Astrocyte of the spinal cord (primary cell): ENCODE results near the gene ARHGAP42.

Experiments
- DNase-seq: peaks from one replicate; pipeline ENCODE4 v3.0.0; 2011; ENCODE audit warnings: low read depth, low spot score
- H3K4me3 ChIP-seq: 2 replicates; pipeline ENCODE4 v1.5.1; 2011; ENCODE audit warnings: low read depth, mild to moderate bottlenecking, low read length, moderate library complexity
- in situ Hi-C: cut with HindIII; loops from 2 replicates; pipeline ENCODE4 v1.10.0; 2017; ENCODE audit warnings: low sequenced_read_pairs
- TF ChIP-seq, protein P1 (sequence below): IDR thresholded peaks from 2 replicates; pipeline ENCODE4 v1.5.1; 2012; ENCODE audit warnings: low read depth, mild to moderate bottlenecking, low read length, inconsistent platforms

ARHGAP42 gene

GRCh38 chr11:100969008-100969407, 281.9 kb downstream of the ARHGAP42 start:
- TF ChIP-seq, protein P1, sequence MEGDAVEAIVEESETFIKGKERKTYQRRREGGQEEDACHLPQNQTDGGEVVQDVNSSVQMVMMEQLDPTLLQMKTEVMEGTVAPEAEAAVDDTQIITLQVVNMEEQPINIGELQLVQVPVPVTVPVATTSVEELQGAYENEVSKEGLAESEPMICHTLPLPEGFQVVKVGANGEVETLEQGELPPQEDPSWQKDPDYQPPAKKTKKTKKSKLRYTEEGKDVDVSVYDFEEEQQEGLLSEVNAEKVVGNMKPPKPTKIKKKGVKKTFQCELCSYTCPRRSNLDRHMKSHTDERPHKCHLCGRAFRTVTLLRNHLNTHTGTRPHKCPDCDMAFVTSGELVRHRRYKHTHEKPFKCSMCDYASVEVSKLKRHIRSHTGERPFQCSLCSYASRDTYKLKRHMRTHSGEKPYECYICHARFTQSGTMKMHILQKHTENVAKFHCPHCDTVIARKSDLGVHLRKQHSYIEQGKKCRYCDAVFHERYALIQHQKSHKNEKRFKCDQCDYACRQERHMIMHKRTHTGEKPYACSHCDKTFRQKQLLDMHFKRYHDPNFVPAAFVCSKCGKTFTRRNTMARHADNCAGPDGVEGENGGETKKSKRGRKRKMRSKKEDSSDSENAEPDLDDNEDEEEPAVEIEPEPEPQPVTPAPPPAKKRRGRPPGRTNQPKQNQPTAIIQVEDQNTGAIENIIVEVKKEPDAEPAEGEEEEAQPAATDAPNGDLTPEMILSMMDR, result no peak
- in situ Hi-C loops, result no loop called here
- DNase-seq, result no peak

DNA sequence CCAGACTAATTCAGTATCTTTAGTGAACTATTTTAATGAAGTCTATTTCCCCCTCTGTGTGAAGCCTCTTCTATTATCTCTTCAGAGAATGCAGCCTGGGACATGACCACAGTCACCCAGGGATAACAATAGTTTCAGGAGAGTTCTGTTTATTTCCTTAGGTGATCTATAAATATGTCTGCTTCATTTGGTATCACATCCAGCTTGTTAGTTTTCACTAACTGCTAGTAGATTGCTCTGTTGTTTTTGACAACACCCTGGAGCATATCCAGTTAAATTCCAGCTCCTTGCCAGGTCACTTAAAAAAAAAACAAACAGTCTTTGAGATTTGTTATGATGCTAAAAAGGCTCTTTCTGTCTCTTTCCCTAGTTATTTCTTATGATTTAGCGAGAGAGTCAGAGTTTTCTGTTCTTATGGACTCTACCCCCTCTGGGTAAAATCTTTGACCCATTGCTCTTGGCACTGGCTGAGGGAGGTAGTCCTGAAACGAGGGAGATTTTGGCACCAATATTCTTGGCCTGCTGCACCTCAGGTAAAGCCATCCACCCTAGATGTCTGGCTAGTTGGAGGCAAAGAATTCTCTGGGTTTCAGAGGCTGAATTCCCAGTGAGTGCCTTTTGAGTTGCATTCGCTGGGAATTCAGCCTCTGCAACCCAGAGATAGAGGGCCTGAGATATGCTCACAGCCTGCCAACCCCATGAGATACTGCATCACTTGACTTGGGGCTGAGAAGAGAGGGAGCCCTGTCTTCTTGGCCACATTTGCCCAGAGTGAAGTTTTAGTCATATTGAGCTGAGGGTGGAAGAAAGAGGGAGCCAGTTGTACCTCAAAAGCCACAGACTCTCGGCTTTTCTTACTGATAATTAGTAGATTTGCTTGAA, 283.4 kb downstream of the ARHGAP42 start:
- in situ Hi-C loops, result no loop called here
- TF ChIP-seq, protein P1, result no peak
- DNase-seq, result no peak
- H3K4me3 ChIP-seq, result no peak overlapping the region

More at GRCh38 chr11:100969008-100969407, 281.9 kb downstream of the ARHGAP42 start:
- H3K4me3 ChIP-seq, result no peak overlapping the region

DNA sequence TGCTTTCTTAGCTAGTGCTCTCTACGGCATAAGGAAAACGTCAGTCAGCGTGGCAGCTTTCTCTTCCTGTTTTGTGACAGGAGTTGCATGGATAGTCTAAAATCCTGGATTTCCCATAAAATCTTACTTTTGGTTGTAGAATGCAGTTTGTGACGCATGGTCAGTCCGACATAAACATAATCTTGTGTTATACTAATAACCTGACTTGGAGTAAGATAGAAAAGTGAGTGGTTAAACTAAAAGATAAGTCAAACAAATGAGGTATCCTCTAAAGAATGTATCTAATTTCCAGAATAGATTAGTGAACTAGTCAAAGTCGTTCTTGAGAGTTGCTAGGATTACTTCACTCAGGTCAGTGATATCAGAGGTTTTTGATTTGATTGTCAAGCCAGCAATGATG, 285.0 kb downstream of the ARHGAP42 start:
- no peak for DNase-seq
- TF ChIP-seq, protein P1, result no peak
- in situ Hi-C loops, result no loop called here
- no peak overlapping the region for H3K4me3 ChIP-seq

- DNase-seq, result no peak
- TF ChIP-seq, protein P1, result no peak
- in situ Hi-C loops, result no loop called here
- no peak overlapping the region for H3K4me3 ChIP-seq
These were observed 291.4 kb downstream of the ARHGAP42 start for GRCh38 chr11:100978442-100978841.

DNA sequence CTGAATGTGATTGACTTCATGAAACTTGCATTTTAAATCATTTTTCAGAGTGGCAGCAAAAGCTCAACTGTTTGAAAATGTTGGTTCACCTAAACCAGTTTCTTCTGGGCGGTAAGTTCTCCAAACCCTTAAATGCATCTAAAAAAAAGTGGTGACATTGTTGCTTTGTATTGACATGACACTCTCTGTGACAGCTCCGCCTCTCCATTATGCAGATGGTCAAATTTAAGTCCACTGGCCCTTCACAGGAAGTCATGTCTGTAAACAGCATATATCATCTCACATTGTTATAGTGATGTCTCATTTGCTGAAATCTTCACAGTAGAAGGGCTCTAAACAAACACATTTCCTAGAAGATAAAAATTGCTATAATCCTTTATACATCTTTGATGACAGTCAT, 291.9 kb downstream of the ARHGAP42 start:
- no peak overlapping the region for H3K4me3 ChIP-seq
- DNase-seq, result no peak
- TF ChIP-seq, protein P1, result no peak
- in situ Hi-C loops, result no loop called here

DNA sequence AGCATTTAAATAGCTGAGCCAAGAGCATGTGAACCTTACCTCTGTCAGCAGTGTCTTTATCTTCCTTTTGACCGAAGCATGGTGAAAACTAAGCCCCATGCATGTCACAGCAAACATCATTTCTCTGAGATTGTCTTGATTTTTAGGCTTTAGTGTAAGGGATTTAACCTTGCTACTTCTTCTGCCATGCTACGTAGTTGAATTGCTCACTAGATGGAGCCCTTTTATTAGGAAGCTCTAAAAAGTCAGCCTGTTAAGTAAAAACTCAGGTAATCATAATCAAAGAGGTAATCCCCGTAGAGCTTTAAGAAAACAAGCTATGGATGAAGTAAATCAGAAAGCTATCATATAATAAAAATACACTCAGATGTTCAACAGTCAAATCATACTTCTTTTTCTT, 293.1 kb downstream of the ARHGAP42 start:
- TF ChIP-seq, protein P1, result peak; percentile 37
- DNase-seq, result peak; percentile 19
- no peak overlapping the region for H3K4me3 ChIP-seq
- in situ Hi-C loops, result no loop called here
